SK-N-SH treated with all-trans-retinoic acid at 6 μM for 48 hours (cell line): ENCODE measurements around the gene SNX8.

Experiments used
- ATAC-seq: fragments of 200-7000 bp; cut with Tn5 transposase; 3 replicates; pipeline ENCODE4 v1.9.1; 2020; ENCODE audit warnings: mild to moderate bottlenecking, moderate library complexity
- ARNTL ChIP-seq: fragments of 450-650 bp; formaldehyde crosslinking; IDR thresholded peaks from 2 replicates; pipeline ENCODE4 v1.5.0; 2020; ENCODE audit warnings: low read depth, mild to moderate bottlenecking, moderate library complexity, borderline replicate concordance
- CREB5 ChIP-seq: fragments of 250-450 bp; sonication (Bioruptor Pico); IDR thresholded peaks from 2 replicates; pipeline ENCODE4 v1.5.1; 2020; ENCODE audit warnings: low read depth, mild to moderate bottlenecking, moderate library complexity
- CSDC2 ChIP-seq: fragments of 250-450 bp; sonication (Bioruptor Pico); IDR thresholded peaks from 2 replicates; pipeline ENCODE4 v1.5.0; 2020; ENCODE audit warnings: mild to moderate bottlenecking, moderate library complexity
- CSRNP3 ChIP-seq: fragments of 250-450 bp; sonication (Bioruptor Pico); IDR thresholded peaks from 2 replicates; pipeline ENCODE4 v1.5.1; 2021; ENCODE audit warnings: mild to moderate bottlenecking, moderate library complexity
- ISL1 ChIP-seq: fragments of 250-450 bp; sonication (Bioruptor Pico); IDR thresholded peaks from 2 replicates; pipeline ENCODE4 v2.1.2; 2022; ENCODE audit warnings: mild to moderate bottlenecking, moderate library complexity
- OSR1 ChIP-seq: fragments of 250-450 bp; sonication (Bioruptor Pico); IDR thresholded peaks from 2 replicates; pipeline ENCODE4 v1.8.0; 2022; ENCODE audit warnings: moderate library complexity, mild to moderate bottlenecking, inconsistent platforms
- POU6F1 ChIP-seq: fragments of 250-450 bp; sonication (Bioruptor Pico); IDR thresholded peaks from 2 replicates; pipeline ENCODE4 v1.8.0; 2021; ENCODE audit warnings: low read depth, mild to moderate bottlenecking, moderate library complexity, borderline replicate concordance
- PPARA ChIP-seq: fragments of 250-450 bp; sonication (Bioruptor Pico); IDR thresholded peaks from 2 replicates; pipeline ENCODE4 v1.5.0; 2020; ENCODE audit warnings: mild to moderate bottlenecking, borderline replicate concordance
- RARB ChIP-seq: fragments of 250-450 bp; sonication (Bioruptor Pico); IDR thresholded peaks from 2 replicates; pipeline ENCODE4 v1.8.0; 2021; ENCODE audit warnings: mild to moderate bottlenecking, moderate library complexity
- TCF4 ChIP-seq: fragments of 250-450 bp; sonication (Bioruptor Pico); IDR thresholded peaks from 2 replicates; pipeline ENCODE4 v1.8.0; 2021; ENCODE audit warnings: mild to moderate bottlenecking, moderate library complexity, borderline replicate concordance
- TOX ChIP-seq: fragments of 250-450 bp; sonication (Bioruptor Pico); IDR thresholded peaks from 2 replicates; pipeline ENCODE4 v1.8.0; 2021; ENCODE audit warnings: mild to moderate bottlenecking, moderate library complexity, borderline replicate concordance
- TSHZ2 ChIP-seq: fragments of 250-450 bp; sonication (Bioruptor Pico); IDR thresholded peaks from 2 replicates; pipeline ENCODE4 v1.5.0; 2020; ENCODE audit warnings: mild to moderate bottlenecking, moderate library complexity
- ZC3H10 ChIP-seq: fragments of 250-450 bp; sonication (Bioruptor Pico); IDR thresholded peaks from 2 replicates; pipeline ENCODE4 v1.5.1; 2021; ENCODE audit warnings: mild to moderate bottlenecking, moderate library complexity
- ZFP30 ChIP-seq: fragments of 450-650 bp; formaldehyde crosslinking; IDR thresholded peaks from 2 replicates; pipeline ENCODE4 v1.5.0; 2022; ENCODE audit warnings: mild to moderate bottlenecking, moderate library complexity
- ZNF565 ChIP-seq: fragments of 450-650 bp; formaldehyde crosslinking; conservative IDR thresholded peaks from 2 replicates; pipeline ENCODE4 v1.5.0; 2020; ENCODE audit warnings: low read depth, mild to moderate bottlenecking, moderate library complexity
- ZNF70 ChIP-seq: fragments of 450-650 bp; formaldehyde crosslinking; IDR thresholded peaks from 2 replicates; pipeline ENCODE4 v1.5.0; 2020; ENCODE audit warnings: mild to moderate bottlenecking, moderate library complexity
- ZNF8 ChIP-seq: fragments of 450-650 bp; formaldehyde crosslinking; IDR thresholded peaks from 2 replicates; pipeline ENCODE4 v1.5.0; 2020; ENCODE audit warnings: mild to moderate bottlenecking, moderate library complexity

SNX8 gene

GRCh38 chr7:2248984-2249694 is 65.1 kb downstream of the SNX8 start:
- ATAC-seq = peak; percentile 92
- no peak for TF ChIP-seq ARNTL (CRISPR knock-in tag)
- no peak for TF ChIP-seq ZNF565 (CRISPR knock-in tag)
- no peak for TF ChIP-seq TCF4
- TF ChIP-seq, all 23 proteins: peak for 0

- peak; percentile 40 for ATAC-seq
- no peak for TF ChIP-seq ARNTL (CRISPR knock-in tag)
- TF ChIP-seq ZNF565 (CRISPR knock-in tag) = no peak
- TF ChIP-seq TOX (CRISPR knock-in tag) = no peak
- TF ChIP-seq ZNF70 (CRISPR knock-in tag) = no peak
- no peak for TF ChIP-seq CREB5 (CRISPR knock-in tag)
- TF ChIP-seq ZNF8 = no peak
- no peak for TF ChIP-seq RARB (CRISPR knock-in tag)
- no peak for TF ChIP-seq ZFP30
Observed at GRCh38 chr7:2247141-2247995, 66.9 kb downstream of the SNX8 start.

- ATAC-seq = no peak
- TF ChIP-seq ZC3H10 (CRISPR knock-in tag) = no peak
- no peak for TF ChIP-seq ISL1 (CRISPR knock-in tag)
- no peak for TF ChIP-seq CSDC2 (CRISPR knock-in tag)
- no peak for TF ChIP-seq ZNF8
- TF ChIP-seq ZNF70 (CRISPR knock-in tag) = no peak
- no peak for TF ChIP-seq POU6F1 (CRISPR knock-in tag)
- no peak for TF ChIP-seq RARB (CRISPR knock-in tag)
- TF ChIP-seq TOX (CRISPR knock-in tag) = no peak
- TF ChIP-seq TSHZ2 (CRISPR knock-in tag) = no peak
Observed at GRCh38 chr7:2245883-2246675, 68.2 kb downstream of the SNX8 start.

- TF ChIP-seq PPARA (CRISPR knock-in tag) (no peak), ISL1 (CRISPR knock-in tag) (no peak), OSR1 (CRISPR knock-in tag) (no peak), CSRNP3 (CRISPR knock-in tag) (no peak)
Observed at GRCh38 chr7:2244404-2244995, 69.7 kb downstream of the SNX8 start.

More at GRCh38 chr7:2244404-2244995, 69.7 kb downstream of the SNX8 start:
- ATAC-seq = no peak
